ENCODE measurements around the gene DCBLD2. TPM values are rescaled to one million over a fixed set of nuclear protein-coding genes. Genes with fewer than 3 reads are reported as not detected.

The DCBLD2 gene
- polyA plus RNA-seq, 3 donors: 0.17 to 1.1 (median 0.45) TPM

DNA sequence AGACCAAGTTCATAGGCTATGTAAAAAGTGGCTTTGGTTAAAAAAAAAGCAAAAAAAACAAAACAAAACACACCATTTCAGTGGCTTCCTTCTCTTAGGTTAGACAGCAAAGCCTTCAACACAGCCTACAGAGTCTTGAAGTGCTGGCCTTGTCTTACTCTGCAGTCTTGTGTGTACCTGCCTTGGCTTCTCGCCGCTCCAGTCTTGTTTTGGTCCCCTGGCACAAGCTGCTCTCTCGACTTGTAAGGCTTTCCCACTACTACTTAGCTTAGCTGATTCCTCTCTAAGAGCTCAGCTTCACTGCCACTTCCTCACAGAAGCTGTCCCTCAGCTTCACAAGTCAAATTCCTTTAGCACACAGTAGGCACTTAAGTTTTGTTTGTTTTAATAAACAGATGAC, 75.4 kb downstream of the DCBLD2 start:
- Mint-ChIP-seq H3K36me3 (no peaks in the 10 kb centered on the region), H3K27ac (no peak overlapping the region), H3K27me3 (ENCODE audit: low read depth in 3 of 3) (no peaks in the 10 kb centered on the region), H3K4me3 (no peak overlapping the region), H3K4me1 (no peaks in the 10 kb centered on the region), H3K9me3 (peaks cover 0 to 5% (median 0%) of the 10 kb centered on the region in 7 donors)
- no peak for DNase-seq
- Histone ChIP-seq H4K20me1 (ENCODE audit: insufficient read depth, low read length) (no peaks in the 10 kb centered on the region), H3K27me3 (ENCODE audit: control insufficient read depth in 2 of 2, insufficient read depth in 2 of 2, low read length in 2 of 2) (no peaks in the 10 kb centered on the region), H3K36me3 (replicated peaks in 1 of 2; ENCODE audit: control insufficient read depth in 1 of 2, insufficient read depth in 2 of 2, low read length in 2 of 2) (no peaks in the 10 kb centered on the region), H3K4me1 (ENCODE audit: control insufficient read depth in 1 of 2, insufficient read depth in 2 of 2, low read length in 2 of 2) (no peaks in the 10 kb centered on the region), H3K4me2 (replicated peaks; ENCODE audit: extremely low read depth, low read length, poor library complexity, severe bottlenecking) (no peak overlapping the region), H2AFZ (ENCODE audit: insufficient read depth, low read depth, low read length, poor library complexity, severe bottlenecking) (no peak overlapping the region), H3K27ac (ENCODE audit: low read depth in 1 of 2, low read length in 2 of 2) (no peak overlapping the region), H3K79me2 (ENCODE audit: insufficient read depth, low read length) (no peaks in the 10 kb centered on the region), H3K9me3 (replicated peaks in 1 of 2; ENCODE audit: control insufficient read depth in 1 of 2, insufficient read depth in 1 of 2, low read length in 2 of 2) (no peaks in the 10 kb centered on the region), H3K9ac (ENCODE audit: insufficient read depth, low read length, poor library complexity, severe bottlenecking) (no peak overlapping the region), H3K4me3 (replicated peaks in 1 of 3; ENCODE audit: low read depth in 2 of 3, low read length in 3 of 3) (no peak overlapping the region)
- WGBS (ENCODE audit: insufficient coverage): 76% methylated on average over 3 of the region's 3 CpGs
- TF ChIP-seq, protein P1, sequence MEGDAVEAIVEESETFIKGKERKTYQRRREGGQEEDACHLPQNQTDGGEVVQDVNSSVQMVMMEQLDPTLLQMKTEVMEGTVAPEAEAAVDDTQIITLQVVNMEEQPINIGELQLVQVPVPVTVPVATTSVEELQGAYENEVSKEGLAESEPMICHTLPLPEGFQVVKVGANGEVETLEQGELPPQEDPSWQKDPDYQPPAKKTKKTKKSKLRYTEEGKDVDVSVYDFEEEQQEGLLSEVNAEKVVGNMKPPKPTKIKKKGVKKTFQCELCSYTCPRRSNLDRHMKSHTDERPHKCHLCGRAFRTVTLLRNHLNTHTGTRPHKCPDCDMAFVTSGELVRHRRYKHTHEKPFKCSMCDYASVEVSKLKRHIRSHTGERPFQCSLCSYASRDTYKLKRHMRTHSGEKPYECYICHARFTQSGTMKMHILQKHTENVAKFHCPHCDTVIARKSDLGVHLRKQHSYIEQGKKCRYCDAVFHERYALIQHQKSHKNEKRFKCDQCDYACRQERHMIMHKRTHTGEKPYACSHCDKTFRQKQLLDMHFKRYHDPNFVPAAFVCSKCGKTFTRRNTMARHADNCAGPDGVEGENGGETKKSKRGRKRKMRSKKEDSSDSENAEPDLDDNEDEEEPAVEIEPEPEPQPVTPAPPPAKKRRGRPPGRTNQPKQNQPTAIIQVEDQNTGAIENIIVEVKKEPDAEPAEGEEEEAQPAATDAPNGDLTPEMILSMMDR (IDR thresholded peaks at IDR 0.05): no peak
- intact Hi-C loops (cut with micrococcal nuclease): no loop called here

DNA sequence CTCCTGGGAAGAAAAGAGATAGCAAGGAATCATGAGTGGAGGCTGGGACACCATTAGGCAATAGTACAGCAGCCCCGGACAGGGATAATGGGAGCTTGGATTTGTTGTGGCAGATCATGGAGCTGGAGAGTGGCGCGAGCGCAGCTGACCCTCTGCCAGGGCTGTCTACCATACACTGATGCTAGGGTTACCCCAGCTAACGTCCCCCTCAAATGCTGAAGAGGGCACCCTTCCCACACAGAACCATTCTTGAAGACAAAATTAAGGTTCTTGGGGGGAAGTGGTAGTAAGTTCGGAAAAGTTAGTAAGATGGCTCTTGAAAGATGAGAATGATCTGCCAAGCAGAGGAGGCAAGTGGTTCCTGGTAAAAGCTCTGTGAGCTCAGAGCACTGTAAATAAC, 77.2 kb downstream of the DCBLD2 start:
- H2AFZ ChIP-seq (ENCODE audit: insufficient read depth, low read depth, low read length, poor library complexity, severe bottlenecking): no peak overlapping the region
- Mint-ChIP-seq H3K36me3 (no peaks in the 10 kb centered on the region), H3K27me3 (ENCODE audit: low read depth in 3 of 3) (no peaks in the 10 kb centered on the region), H3K4me3 (no peak overlapping the region), H3K4me1 (no peaks in the 10 kb centered on the region), H3K27ac (no peak overlapping the region), H3K9me3 (no peaks in the 10 kb centered on the region)
- intact Hi-C loops (cut with micrococcal nuclease): no loop called here
- TF ChIP-seq, protein P1 (IDR thresholded peaks at IDR 0.05): no peak
- no CpG with 5 or more reads among the region's 6 CpGs for WGBS (ENCODE audit: insufficient coverage)
- H3K27ac ChIP-seq (ENCODE audit: low read depth in 1 of 2, low read length in 2 of 2): no peak overlapping the region
- no peak overlapping the region for H3K9ac ChIP-seq (ENCODE audit: insufficient read depth, low read length, poor library complexity, severe bottlenecking)
- no peaks in the 10 kb centered on the region for H3K9me3 ChIP-seq (replicated peaks in 1 of 2; ENCODE audit: control insufficient read depth in 1 of 2, insufficient read depth in 1 of 2, low read length in 2 of 2)
- H3K79me2 ChIP-seq (ENCODE audit: insufficient read depth, low read length): no peaks in the 10 kb centered on the region
- no peaks in the 10 kb centered on the region for H3K27me3 ChIP-seq (ENCODE audit: control insufficient read depth in 2 of 2, insufficient read depth in 2 of 2, low read length in 2 of 2)
- no peaks in the 10 kb centered on the region for H4K20me1 ChIP-seq (ENCODE audit: insufficient read depth, low read length)
- no peak overlapping the region for H3K4me2 ChIP-seq (replicated peaks; ENCODE audit: extremely low read depth, low read length, poor library complexity, severe bottlenecking)
- H3K36me3 ChIP-seq (replicated peaks in 1 of 2; ENCODE audit: control insufficient read depth in 1 of 2, insufficient read depth in 2 of 2, low read length in 2 of 2): no peaks in the 10 kb centered on the region
- no peak overlapping the region for H3K4me3 ChIP-seq (replicated peaks in 1 of 3; ENCODE audit: low read depth in 2 of 3, low read length in 3 of 3)
- DNase-seq: no peak
- H3K4me1 ChIP-seq (ENCODE audit: control insufficient read depth in 1 of 2, insufficient read depth in 2 of 2, low read length in 2 of 2): no peaks in the 10 kb centered on the region

Data from CD14-positive monocyte (primary cell).